ENCODE data around the gene CSF1R. TPM values are rescaled to one million over a fixed set of nuclear protein-coding genes. Genes with fewer than 3 reads are reported as not detected.

CSF1R gene
- 1 to 10 TPM in 1 of 2 donors, not detected in 1; 5.2 TPM for total RNA-seq

DNA sequence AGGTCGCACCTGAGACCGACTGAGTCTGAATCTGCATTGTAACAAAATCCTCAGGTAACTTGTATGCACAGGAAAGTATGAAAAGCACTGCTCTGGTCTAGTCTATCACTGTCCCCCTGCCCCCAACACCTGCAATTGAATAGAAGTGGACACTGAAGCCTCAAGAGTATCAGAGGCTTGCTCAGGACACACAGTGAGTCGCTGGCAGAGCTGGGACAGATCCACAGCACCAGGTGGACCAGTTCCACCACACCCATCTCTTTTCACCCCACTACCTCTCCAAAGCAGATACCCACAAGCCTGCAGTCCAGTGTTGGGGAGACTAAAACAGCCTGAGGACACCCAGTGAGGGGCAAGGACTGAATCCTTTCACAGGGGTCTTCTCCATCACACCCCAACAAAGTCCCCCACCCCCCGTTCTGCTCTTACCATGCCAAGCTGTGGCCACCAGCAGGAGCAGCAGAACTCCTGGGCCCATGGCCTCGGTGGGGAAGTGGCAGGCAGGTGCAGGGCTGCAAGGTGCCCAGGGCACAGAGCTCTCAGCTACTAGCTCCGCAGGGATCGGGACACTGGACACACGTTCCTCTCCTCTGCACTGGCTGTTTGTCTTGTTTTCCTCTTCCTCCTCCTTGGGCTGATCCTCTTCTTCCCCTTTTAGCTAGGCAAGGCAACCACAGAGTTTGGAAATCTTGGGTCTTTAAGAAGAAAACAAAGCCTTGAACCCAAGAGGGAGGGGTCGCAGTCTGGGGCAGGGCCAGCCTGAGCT lies at the start of gene CSF1R:
Gene CSF1R, minus strand, starts transcription at position 605 of the 766 bp plus-strand sequence. Its CDS starts 127 bp downstream, at position 478.
- ATAC-seq (no peak), DNase-seq (ENCODE audit: low spot score in 2 of 2) (no peak)
- H3K9me3 Mint-ChIP-seq, result no peaks in the 10 kb centered on the region
- no peak within 1 kb of the TSS for H3K27ac Mint-ChIP-seq
- H3K36me3 Mint-ChIP-seq, result no peaks in the 10 kb centered on the region

DNA sequence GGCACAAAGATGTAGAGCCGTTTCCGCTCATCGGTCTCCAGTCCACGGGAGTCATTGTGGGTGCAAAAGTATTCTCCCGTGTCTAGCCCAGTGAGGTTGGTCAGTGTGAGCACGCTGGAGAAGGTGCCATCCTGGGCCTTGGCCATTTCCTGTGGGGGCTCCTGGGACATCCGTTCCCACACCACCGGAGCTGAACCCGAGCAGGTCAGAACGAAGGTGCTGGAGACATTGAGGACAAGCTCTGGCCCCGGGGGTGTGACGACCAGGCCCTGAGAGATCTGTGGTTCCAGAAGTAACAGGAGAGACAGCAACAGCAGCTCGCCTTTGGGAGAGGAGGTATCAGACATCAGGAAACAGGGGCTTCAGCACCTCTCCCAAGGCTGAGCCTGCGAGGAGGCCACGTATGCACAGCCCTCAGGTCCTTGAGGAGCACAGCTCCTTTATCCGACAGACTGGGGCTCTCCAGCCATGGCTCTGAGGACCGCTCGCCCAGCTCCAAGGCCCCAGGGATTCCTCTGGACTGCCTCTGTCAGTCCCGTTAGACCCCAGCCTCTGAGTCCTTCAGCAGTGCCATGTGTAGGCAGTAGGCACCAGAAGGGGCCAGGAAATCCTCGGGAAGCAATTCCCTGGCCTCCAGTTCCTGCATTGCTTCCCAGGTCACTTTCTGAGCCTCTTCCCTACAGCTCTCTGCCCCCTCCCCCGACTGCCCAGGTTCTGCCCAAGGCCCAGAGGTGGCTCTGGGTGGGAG lies 49.4 kb upstream of the CSF1R start:
- H3K9me3 Mint-ChIP-seq, result no peaks in the 10 kb centered on the region
- ATAC-seq, result no peak
- DNase-seq (ENCODE audit: low spot score in 2 of 2), result no peak
- no peak overlapping the region for H3K27ac Mint-ChIP-seq
- no peaks in the 10 kb centered on the region for H3K36me3 Mint-ChIP-seq

DNA sequence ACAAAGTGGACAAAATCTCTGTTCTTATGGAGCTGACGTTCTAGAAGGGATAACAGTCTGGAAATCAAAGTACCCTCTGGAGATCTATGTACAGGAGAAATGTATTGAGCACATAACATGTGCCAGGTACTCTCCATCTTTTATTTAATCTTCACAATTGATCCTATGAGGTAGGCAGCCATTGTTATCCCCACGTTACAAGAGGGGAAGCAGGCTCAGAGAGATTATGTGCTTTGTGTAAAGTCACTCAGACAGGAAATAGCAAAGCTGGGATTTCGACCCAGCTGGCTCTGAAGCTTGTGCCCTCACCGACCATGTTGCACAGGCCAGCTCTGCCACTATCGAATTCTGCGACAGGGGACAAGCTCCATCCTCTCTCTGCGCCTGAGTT lies 47.8 kb upstream of the CSF1R start:
- DNase-seq (ENCODE audit: low spot score in 2 of 2) (no peak), ATAC-seq (no peak)
- Mint-ChIP-seq H3K27ac (no peak overlapping the region), H3K36me3 (no peaks in the 10 kb centered on the region), H3K9me3 (no peaks in the 10 kb centered on the region)

DNA sequence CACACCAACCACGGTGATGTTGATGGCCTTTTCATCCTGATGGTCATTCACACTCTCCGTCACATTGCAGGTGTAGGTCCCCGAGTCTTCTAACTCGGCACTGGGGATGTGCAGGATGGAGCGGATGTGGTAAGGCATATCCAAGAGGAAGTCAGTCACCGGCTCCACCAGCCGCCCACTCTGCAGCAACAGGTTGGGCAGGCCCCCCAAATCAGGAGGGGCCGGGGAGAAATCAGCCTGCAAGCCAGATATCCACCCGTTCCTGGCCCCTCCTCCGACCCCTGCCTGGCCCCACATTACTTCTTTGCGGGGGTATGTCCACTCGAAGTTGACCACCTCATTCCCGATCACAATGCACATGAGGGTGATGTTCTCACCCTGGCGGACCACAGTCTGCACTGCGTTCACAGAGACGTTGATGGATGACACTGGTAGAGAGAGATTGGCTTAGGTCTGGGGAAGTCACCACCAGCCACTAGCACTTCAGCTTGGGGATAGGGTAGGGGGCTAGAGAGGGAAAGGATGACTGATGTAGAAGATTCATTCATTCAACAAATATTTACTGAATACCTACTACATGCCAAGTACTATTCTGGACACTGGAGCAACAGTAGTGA lies 47.3 kb upstream of the CSF1R start:
- H3K27ac Mint-ChIP-seq, result no peak overlapping the region
- ATAC-seq, result no peak
- H3K9me3 Mint-ChIP-seq, result no peaks in the 10 kb centered on the region

DNA sequence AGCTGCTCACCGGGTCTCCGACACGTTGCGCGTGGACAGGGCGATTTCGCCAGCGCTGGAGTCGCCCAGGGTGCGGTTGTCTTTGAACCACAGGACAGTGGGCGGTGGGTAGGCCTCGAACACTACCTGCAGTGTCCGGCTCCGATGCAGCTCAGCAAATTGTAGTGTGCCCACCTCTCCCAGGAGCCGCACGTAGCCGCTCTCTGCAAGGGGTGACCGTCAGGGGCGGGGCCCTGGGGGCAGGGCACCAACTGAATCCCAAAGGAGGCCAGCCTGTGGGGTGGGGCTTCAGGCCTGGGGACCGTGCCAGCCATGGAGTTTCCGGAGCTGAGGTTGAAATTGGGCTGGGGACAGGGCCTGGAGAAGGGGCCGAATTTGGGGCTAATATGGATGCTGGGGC lies 46.4 kb upstream of the CSF1R start:
- no peak overlapping the region for H3K27ac Mint-ChIP-seq
- DNase-seq (ENCODE audit: low spot score in 2 of 2) (no peak), ATAC-seq (no peak)
- no peaks in the 10 kb centered on the region for H3K9me3 Mint-ChIP-seq
- no peaks in the 10 kb centered on the region for H3K36me3 Mint-ChIP-seq

More for the DNA sequence above, 47.3 kb upstream of the CSF1R start:
- no peaks in the 10 kb centered on the region for H3K36me3 Mint-ChIP-seq
- no peak for DNase-seq (ENCODE audit: low spot score in 2 of 2)

DNA sequence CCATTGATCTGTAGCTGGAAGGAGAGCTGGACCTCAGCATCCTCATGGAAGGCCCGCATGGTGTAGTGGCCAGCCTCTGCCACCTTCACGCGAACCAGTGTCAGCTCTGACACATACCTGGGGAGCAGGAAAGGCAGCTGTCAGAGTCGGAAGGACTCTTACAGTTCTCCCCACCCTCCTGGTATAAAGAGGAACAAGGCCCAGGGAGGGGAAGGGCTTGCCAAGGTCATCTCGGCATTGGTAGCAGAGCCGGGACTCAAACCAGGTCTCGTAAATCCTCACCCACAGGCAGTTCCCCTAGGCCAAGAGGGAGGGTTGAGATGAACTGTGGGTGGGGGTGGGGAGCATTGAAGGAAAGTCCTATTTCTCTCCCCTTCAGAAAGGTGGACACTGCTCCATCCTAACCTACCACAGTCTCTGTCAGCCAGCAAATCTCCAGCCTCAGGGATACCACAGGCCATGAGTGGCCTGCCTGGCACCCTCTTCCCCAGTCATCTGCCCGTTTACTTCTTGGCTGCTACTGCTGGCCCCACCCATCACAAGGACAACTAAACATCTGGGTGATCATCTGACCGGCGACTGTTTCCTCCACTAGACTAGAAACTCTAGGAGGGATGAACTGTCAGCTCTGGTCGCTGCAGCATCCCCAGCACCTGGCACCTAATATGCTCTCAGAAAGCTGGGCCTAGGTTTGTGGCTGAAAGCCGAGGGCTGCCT lies 45.8 kb upstream of the CSF1R start:
- H3K36me3 Mint-ChIP-seq, result no peaks in the 10 kb centered on the region
- DNase-seq (ENCODE audit: low spot score in 2 of 2) (no peak), ATAC-seq (no peak)
- no peak overlapping the region for H3K27ac Mint-ChIP-seq
- H3K9me3 Mint-ChIP-seq, result no peaks in the 10 kb centered on the region

DNA sequence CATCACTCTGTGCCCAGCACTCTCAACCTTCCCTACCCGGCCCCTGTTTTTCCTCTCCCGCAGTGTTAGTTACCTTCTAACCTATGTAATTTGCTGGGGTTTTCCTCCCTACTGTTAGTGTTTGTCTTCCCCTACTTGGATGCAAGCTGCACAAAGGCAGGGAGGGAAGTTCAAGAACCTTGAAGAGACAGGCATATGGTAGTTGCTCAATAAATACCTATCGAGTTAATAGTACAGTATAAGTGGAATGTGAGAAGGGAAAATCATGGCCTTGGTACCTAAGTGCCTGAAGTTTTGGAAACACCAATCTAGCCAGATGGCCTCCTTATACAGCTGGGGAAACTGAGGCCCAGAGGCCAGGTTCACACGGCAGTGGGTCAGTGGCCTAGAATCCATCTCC lies 45.1 kb upstream of the CSF1R start:
- Mint-ChIP-seq H3K9me3 (no peaks in the 10 kb centered on the region), H3K27ac (no peak overlapping the region), H3K36me3 (no peaks in the 10 kb centered on the region)
- ATAC-seq (no peak), DNase-seq (ENCODE audit: low spot score in 2 of 2) (no peak)

DNA sequence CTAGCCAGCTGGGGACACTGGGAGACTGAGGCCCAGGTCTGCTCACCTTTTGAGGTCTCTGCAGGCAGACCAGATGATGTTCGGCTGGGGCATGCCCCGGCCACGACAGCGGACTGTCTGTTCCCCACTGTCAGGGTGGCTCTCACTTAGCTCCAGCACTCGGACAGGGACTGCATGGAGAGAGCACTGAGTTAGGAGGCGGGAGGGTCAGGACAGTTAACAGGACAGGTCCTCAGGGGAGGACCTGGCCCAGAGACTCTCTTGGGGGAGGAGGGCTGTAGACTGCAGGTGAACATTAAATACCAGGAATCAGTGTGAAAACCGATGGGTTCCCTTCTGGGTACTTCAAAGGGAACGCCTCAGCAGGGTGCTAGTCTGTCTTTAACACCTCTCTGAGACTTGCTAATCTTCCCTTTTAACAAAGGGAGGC lies 44.2 kb upstream of the CSF1R start:
- no peak for ATAC-seq
- H3K9me3 Mint-ChIP-seq, result no peaks in the 10 kb centered on the region
- no peak overlapping the region for H3K27ac Mint-ChIP-seq
- no peak for DNase-seq (ENCODE audit: low spot score in 2 of 2)
- no peaks in the 10 kb centered on the region for H3K36me3 Mint-ChIP-seq

DNA sequence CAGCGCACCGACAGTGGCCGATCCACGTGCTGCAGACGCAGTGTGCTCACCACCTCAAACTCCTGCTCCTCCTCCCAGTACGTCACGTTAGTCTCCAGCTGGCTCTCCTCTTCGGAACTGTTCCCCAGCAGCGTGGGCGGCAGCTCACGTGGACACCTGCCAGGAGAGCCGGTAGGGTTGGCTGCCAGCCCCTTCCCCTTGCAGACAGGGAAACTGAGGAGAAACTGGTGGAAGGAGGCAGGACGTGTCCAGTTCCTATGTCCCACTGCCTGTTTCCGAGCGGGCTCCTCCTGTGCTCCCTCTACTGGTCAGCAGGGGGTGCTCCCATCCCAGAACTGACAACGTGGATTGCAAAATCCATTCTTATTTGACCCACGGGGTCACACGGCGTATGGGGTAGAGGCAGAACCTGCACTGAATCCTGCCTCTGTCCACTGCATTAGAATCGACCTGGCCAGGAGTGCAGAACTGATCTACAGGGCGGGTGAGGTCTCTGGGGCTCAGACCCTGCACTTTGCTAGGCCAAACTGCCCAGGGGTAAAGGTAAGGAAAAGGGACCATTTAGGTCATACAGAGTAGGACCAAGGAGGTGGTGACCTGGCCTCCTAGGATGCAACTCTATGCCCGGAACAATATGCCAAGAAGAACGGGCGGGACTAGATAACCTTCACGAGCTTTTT lies 43.6 kb upstream of the CSF1R start:
- H3K27ac Mint-ChIP-seq, result no peak overlapping the region
- no peaks in the 10 kb centered on the region for H3K36me3 Mint-ChIP-seq
- DNase-seq (ENCODE audit: low spot score in 2 of 2) (peak in 1 of 2 donors; percentile 70), ATAC-seq (peak; percentile 70 to 82)
- H3K9me3 Mint-ChIP-seq, result no peaks in the 10 kb centered on the region

DNA sequence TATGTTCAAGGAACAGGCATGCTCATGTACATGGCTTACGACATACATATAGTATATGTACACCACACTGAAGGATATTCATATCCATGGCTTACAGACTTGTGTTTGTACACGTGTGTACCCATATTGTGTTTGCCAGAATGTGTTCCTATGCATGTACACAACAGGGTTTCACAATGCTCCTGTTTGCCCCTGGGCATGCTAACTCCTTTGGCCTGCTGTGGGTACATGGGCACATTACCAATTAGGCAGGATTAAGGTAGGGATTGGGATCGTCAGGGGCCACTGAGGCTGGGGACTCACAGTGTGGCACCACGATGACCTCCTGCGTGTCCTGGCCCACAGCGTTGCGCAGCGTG lies 43.1 kb upstream of the CSF1R start:
- ATAC-seq, result no peak
- H3K36me3 Mint-ChIP-seq, result no peaks in the 10 kb centered on the region
- H3K27ac Mint-ChIP-seq, result no peak overlapping the region
- DNase-seq (ENCODE audit: low spot score in 2 of 2), result no peak
- no peaks in the 10 kb centered on the region for H3K9me3 Mint-ChIP-seq

DNA sequence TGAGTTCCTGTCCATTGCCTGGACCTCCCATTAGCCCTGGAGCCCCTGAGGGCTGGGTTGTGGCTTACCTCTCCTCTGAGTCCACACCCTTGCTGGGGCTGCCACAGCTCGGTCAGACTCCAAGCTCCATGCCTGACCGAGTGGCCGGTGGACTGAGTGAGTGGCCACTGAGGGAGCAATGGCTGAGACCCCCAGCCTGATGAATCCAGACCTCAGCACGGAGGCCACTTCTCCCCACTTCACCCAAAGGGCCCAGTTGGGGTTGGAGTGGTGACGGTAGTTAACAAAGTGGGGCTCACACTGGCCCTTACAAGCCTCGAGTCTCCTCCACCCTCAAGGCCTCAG lies 40.5 kb upstream of the CSF1R start:
- no peaks in the 10 kb centered on the region for H3K36me3 Mint-ChIP-seq
- DNase-seq (ENCODE audit: low spot score in 2 of 2), result no peak
- no peak overlapping the region for H3K27ac Mint-ChIP-seq
- no peak for ATAC-seq
- no peaks in the 10 kb centered on the region for H3K9me3 Mint-ChIP-seq

DNA sequence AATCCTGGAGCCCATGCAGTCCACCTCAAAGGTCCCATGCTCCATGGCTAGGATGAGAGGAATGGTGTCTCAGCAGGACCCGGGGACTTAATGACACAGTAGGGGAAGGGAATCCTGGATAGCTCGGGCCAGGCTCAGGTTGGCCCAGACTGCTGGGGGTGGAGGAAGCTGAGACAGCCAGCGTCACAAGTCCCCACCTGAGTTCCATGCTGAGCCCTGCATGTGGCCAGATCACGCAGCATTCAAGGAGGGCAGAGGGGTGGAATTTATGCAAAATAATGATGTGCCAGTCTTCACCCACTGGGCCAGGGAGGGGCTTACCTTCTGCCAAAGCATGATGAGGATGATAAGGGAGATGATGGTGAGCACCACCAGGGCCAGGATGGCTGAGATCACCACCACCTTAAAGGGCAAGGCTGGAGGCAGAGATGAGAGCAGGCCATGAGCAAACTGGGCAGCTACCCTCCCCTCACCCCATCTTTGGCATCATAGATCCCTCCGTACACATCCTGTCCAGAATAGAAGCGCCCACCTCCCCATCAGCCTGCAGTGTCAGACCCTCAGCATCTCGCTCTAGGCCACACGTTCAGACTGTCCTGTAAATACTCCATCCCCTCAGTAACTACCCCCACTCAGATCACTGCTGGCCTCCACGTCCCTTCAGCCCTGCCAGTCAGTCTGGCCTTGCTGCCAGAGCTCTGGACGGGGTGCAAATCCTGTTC lies 40.0 kb upstream of the CSF1R start:
- no peaks in the 10 kb centered on the region for H3K36me3 Mint-ChIP-seq

DNA sequence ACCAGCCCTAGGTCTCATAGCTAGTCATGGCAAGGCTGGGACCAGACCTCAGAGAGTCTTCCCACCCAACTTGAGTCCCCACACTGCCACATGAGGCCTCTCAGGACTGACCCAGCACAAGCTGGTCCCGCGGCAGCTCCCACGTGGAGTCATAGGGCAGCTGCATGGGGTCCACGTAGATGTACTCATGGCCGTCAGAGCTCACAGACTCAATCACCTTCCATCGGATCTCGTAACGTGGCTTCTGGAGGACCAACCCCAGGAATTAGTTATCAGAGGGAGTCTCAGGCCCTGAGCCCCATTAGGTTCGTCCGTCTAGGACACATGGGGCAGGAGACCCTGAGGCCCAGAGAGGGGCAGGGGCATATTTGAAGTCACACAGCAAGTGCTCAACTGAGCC lies 39.0 kb upstream of the CSF1R start:
- ATAC-seq (no peak), DNase-seq (ENCODE audit: low spot score in 2 of 2) (no peak)
- no peaks in the 10 kb centered on the region for H3K36me3 Mint-ChIP-seq
- H3K27ac Mint-ChIP-seq, result no peak overlapping the region
- H3K9me3 Mint-ChIP-seq, result no peaks in the 10 kb centered on the region

More for the DNA sequence above, 40.0 kb upstream of the CSF1R start:
- no peaks in the 10 kb centered on the region for H3K9me3 Mint-ChIP-seq
- H3K27ac Mint-ChIP-seq, result no peak overlapping the region
- ATAC-seq (no peak), DNase-seq (ENCODE audit: low spot score in 2 of 2) (no peak)

DNA sequence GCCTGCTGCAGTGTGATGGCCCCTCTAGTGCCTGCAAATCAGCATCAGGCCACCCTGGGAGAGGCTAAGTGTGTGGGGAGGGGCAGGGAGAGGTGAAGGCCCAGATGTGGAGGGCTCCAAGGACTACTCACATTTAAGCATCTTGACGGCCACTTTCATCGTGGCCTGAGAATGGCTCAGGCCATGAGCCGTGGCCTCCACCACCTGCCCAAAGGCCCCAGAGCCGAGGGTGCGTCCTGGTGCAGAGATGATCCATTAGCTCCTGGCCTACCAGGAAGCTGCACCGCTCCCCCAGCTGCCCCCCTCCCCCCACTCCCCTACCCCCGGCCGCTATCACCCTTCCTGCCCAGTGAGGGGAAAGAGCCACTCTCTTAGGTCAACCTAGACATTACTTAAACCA lies 38.2 kb upstream of the CSF1R start:
- Mint-ChIP-seq H3K36me3 (no peaks in the 10 kb centered on the region), H3K27ac (no peak overlapping the region), H3K9me3 (no peaks in the 10 kb centered on the region)
- DNase-seq (ENCODE audit: low spot score in 2 of 2) (no peak), ATAC-seq (no peak)

DNA sequence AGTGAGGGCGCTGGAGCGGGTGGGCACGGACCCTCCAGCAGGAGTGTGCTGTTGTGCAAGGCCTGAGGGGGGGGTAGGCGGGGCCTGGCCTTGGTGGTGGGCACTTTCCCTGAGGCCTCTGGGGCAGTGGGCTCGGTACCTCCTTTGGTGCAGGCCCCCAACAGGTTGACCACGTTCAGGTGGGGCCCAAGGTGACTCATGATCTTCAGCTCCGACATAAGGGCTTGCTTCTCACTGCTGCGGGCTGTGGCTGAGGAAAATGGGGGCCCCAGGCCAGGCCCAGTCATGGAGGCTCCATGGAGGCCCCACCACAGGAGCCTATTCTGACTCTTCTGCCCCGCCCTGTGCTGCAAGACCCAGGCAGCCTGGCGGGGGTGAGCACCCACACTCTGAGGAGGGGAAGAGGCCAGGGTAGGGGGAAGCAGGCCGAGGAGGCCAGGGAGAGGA lies 37.8 kb upstream of the CSF1R start:
- H3K27ac Mint-ChIP-seq, result no peak overlapping the region
- DNase-seq (ENCODE audit: low spot score in 2 of 2) (no peak), ATAC-seq (no peak)
- H3K36me3 Mint-ChIP-seq, result no peaks in the 10 kb centered on the region
- H3K9me3 Mint-ChIP-seq, result no peaks in the 10 kb centered on the region

DNA sequence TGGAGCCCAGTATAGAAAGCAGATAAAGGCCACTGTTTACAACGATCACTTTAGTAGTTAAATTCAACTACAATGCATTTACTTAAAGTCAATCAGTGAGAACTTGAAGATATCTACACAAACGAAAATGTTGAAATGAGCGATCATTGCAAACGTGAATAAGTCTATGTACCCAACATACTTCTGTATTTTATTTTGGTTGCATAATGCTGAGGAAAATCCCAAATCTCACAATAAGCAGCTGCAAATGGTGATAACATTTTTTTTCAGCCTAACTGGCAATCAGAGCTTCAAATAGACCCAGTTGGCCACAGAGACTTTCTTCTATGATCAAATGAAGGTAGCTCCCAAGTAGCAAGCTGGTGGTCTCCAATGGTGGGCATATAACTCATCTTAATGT lies 37.2 kb upstream of the CSF1R start:
- Mint-ChIP-seq H3K9me3 (no peaks in the 10 kb centered on the region), H3K27ac (no peak overlapping the region), H3K36me3 (no peaks in the 10 kb centered on the region)
- ATAC-seq, result no peak
- DNase-seq (ENCODE audit: low spot score in 2 of 2), result no peak
